C4-2B (cell line): Measurements from ENCODE around the gene LCE1E.

Experiments
- ZFX ChIP-seq: fragments of 450-650 bp; IDR thresholded peaks from 2 replicates; pipeline ENCODE4 v1.6.1; 2017
- TF ChIP-seq, protein P1 (sequence below): fragments of 450-650 bp; conservative IDR thresholded peaks from 2 replicates; pipeline ENCODE4 v1.5.1; 2017; ENCODE audit warnings: mild to moderate bottlenecking

DNA sequence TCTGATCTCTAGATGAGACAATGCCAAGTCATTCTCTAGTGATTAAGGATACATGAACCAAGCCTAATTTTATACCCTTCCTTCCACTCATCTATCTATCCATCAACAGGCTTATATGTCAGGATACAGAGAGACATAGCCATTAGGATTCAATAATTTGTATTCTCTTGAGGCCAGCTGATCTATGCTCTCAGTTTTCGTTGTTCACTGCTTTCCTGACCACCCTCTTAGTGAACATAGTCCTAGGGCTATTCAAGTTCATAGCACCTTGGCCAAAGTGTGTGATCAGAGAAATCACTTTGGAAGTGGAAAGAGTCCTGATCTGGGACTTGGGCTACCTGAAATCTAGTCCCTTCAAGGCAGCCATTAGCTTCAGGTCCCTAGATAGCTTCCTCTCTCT is 32.5 kb upstream of the LCE1E start:
- TF ChIP-seq, protein P1, sequence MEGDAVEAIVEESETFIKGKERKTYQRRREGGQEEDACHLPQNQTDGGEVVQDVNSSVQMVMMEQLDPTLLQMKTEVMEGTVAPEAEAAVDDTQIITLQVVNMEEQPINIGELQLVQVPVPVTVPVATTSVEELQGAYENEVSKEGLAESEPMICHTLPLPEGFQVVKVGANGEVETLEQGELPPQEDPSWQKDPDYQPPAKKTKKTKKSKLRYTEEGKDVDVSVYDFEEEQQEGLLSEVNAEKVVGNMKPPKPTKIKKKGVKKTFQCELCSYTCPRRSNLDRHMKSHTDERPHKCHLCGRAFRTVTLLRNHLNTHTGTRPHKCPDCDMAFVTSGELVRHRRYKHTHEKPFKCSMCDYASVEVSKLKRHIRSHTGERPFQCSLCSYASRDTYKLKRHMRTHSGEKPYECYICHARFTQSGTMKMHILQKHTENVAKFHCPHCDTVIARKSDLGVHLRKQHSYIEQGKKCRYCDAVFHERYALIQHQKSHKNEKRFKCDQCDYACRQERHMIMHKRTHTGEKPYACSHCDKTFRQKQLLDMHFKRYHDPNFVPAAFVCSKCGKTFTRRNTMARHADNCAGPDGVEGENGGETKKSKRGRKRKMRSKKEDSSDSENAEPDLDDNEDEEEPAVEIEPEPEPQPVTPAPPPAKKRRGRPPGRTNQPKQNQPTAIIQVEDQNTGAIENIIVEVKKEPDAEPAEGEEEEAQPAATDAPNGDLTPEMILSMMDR = no peak
- no peak for TF ChIP-seq ZFX
